GM18499 (cell line): ENCODE data around the gene TRIM45.
"Not testable (repeated sequence)": the region's sequence is repeated elsewhere in the genome, so short reads cannot be mapped to it uniquely, and the experiment has no call there.

ENCODE experiments used
- ATAC-seq: cut with Tn5 transposase; IDR thresholded peaks from one replicate; pipeline ENCODE4 v1.9.1; 2021; ENCODE audit warnings: moderate number of reproducible peaks; ENCODE audit not compliant: insufficient read depth, unreplicated experiment

The TRIM45 gene

GRCh38 chr1:117104986-117105385 lies 16.6 kb downstream of the TRIM45 start:
- ATAC-seq: no peak

DNA sequence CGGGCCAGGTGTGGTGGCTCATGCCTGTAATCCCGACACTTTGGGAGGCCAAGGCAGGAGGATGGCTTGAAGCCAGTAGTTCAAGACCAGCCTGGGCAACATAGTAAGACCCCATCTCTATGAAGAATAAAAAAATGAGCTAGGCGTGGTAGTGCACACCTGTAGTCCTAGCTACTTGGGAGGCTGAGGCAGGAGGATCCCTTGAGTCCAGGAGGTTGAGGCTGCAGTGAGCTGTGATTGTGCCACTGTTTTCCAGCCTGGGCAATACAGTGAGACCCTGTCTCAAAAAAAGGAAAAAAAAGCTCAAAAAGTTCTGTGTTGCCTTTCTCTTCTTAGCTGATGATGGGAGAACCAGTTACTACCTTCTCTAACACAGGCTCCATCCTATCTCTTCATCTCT lies 19.7 kb downstream of the TRIM45 start:
- not testable (repeated sequence) for ATAC-seq

- ATAC-seq: no peak
Measured at GRCh38 chr1:117101334-117101733, 20.2 kb downstream of the TRIM45 start.

- no peak for ATAC-seq
Measured at GRCh38 chr1:117098287-117098890, 23.2 kb downstream of the TRIM45 start.

GRCh38 chr1:117097443-117097842 lies 24.1 kb downstream of the TRIM45 start:
- ATAC-seq: no peak

GRCh38 chr1:117096951-117097408 lies 24.6 kb downstream of the TRIM45 start:
- ATAC-seq: no peak

GRCh38 chr1:117094841-117095604 lies 26.5 kb downstream of the TRIM45 start:
- no peak for ATAC-seq

GRCh38 chr1:117093870-117094621 lies 27.5 kb downstream of the TRIM45 start:
- ATAC-seq: peak; percentile 70

DNA sequence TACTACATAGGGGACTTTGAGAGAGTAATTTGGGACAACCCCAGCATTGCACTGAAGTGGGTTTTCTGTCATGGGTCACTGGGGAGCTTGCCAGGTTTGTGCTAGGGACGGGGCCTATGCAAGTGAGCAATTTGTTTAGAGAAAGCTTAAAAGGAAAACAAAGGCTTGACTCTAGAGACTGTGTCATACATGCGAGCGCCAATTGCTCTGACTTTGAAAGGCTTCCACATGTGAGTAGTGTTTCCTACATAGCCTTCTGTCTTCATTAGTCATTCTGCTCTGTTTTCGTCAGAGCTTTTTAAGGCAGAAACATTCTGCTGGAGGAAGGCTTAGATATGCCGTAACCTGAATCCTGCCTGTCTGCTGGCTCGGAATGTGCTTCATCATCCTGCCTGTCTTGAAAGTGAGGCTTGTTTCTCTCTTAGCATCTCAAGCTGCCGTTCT lies 28.4 kb downstream of the TRIM45 start:
- no peak for ATAC-seq

- no peak for ATAC-seq
Measured at GRCh38 chr1:117092594-117092993, 29.0 kb downstream of the TRIM45 start.

DNA sequence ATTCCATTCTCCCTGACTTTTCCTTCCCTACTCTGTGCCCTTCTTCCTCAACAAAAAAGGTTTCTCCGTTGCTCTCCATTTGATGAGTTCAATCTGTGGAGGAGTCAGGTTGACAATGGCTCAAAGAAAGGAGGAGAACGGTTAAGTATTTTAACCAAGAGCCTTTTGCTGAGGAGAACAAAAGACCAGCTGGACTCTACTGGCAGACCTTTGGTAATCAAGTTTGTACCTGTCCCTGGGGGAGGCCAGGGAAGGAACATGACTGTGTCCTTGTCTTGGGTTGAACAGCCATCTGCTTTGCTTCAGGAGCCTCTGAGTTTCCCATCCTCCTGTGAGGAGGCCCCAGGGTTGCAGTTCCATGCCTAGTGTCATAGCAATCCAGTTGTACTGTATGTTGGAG lies 31.6 kb downstream of the TRIM45 start:
- no peak for ATAC-seq

DNA sequence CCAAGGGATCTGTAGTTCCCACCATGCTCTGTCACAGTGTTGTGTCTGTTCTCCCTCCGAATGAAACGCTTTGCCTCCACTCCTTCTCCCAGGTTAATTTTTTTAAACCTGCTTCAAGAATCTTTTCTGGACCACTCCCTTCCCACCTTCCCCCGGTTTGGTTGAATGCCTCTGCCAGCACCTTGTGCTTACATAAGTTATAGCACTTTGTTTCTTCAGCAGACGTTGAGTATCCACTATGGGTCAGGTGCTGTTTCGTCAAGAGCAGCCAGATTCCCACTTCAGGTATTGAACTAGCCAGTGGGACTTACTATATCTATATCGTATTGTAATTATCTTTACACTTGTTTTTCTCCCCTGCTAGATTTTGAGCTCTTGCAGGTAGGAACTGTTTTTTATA lies 33.9 kb downstream of the TRIM45 start:
- no peak for ATAC-seq

GRCh38 chr1:117084231-117084630 lies 37.3 kb downstream of the TRIM45 start:
- no peak for ATAC-seq

DNA sequence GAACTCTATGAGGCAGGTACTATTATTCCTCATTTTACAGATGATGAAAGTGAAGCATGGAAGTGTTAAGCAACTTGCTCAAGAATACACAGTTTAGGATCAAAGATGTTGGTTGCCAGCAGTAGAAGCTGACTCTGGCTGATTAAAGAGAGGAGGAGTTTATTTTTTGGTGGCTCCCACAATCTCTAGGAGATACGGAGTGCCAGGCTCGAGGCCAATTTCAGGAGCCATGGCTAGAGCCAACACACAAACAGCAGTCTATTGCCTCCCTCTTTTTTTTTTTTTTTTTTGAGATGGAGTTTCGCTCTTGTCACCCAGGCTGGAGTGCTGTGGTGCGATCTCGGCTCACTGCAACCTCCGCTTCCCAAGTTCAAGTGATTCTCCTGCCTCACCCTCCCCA lies 41.8 kb downstream of the TRIM45 start:
- ATAC-seq: no peak

DNA sequence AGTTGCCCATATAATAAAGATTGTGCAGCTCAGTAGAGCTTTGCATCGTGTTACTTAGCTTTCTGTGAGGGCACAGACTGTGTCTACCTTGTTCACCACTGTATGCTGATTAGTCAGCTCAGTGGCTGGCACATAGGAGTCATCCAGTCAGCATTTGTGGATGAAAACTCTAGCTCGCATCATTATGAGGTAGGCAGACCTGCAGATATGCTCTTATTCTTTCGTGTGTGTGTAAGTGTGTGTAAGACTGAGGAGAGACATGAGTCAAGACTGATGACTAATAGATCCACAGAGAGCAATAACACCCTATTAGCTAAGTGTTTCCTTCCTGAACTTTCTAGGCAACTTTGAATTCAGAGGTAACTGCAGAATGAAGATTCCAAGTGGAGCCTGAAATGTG lies 44.3 kb downstream of the TRIM45 start:
- no peak for ATAC-seq

DNA sequence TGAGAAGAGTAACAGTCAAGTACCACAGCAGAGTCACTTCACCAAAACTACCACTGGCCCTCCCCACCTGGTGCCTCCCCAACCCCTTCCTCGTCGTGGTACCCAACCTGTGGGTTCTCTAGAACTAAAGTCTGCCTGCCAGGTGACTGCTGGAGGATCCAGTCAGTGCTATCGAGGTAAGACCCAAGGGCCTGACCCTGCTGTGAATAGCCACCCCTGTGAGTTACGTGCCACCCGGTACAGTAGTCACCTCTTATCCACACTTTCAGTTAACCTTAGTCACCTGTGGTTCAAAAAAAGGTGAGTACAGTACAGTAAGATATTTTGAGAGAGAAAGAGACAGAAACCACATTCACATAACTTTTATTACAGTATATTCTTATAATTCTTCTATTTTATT lies 44.9 kb downstream of the TRIM45 start:
- ATAC-seq: no peak

DNA sequence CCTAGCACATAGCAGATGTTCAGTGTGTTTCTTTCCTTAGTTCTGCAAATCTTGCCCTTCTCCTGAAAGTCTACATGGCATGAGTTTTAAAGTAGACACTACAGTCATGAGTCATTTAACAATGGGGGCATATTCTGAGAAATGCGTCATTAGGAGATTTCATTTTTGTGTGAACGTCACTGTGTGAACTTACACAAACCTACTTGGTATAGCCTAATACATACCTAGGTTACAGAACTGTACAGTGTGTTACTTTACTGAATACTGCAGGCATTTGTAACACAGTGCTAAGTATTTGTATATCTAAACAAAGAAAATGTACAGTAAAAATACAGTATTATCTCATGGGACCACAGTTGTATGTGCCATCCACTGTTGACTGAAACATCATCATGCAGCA lies 51.4 kb downstream of the TRIM45 start:
- ATAC-seq: no peak

- ATAC-seq: no peak
Measured at GRCh38 chr1:117069220-117069844, 52.2 kb downstream of the TRIM45 start.

- no peak for ATAC-seq
Measured at GRCh38 chr1:117068580-117068979, 53.0 kb downstream of the TRIM45 start.

DNA sequence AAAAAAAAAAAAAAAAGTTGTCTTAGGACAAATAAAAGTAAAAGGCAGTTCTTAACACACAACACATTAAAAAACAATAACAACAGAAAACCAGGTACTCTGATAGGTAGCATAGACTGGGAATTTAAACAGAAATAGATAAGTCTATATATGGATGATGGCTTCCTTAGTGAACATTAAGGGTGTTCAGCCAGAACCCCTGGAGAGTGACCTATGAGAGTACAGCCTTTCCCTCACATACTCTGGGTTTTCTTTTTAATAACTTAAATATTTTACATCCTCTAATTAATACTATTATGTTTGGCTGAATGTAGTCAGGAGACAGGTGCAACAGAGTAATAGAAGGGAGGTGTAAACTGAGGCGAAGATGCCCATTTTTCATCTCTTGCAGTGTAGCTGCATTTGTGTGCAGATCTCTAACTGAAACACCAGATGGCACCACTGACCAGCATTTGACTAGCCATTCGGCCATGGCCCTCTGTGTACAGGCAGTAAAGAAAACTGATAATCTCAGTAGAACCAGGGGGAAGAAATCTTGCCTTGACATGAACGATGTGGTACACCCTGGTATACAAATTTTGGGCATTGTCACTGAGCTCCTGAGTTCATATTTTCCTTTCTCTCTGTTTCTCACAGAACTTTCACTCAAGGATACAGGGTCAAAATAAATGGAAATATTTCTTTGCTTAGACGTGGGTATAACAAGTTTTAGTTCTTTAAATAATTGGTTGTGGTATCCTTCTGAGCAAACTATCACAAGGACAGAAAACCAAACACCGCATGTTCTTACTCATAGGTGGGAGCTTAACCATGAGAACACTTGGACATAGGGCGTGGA lies 53.8 kb downstream of the TRIM45 start:
- ATAC-seq: peak; percentile 40
